ENCODE data around the gene LLGL1. TPM values are rescaled to one million over a fixed set of nuclear protein-coding genes. Genes with fewer than 3 reads are reported as not detected.
A peak's percentile ranks its signal among the peaks of the same experiment; 100 is the strongest.

The LLGL1 gene
- total RNA-seq (ENCODE audit: unreplicated experiment), result 57.2 TPM
- long read RNA-seq, result 0 reads

DNA sequence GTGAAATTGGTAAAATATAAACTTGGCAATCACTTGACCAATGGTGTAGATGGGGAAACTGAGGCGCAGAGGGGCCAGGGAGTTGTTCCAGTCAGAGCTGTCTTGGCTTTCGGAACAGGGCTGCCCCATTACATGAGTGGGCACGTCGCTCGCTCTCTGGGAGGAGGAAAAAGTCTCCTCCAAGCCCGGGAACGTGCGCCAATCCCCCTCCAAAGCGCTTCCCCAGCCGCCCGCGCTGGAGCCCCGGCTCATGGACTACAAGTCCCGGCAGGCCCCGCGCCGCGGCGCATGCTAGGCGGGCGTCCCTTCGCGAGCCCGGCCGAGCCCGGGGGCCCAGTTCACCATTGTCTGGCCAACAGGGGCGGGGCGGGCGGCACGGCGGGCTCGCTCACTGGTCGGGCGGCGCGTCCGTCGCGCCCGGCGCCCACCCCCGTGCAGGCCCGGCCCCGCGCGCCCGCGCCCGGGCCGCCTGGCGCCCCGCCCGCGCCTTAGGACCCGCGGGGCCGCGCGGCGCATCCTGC lies at the start of gene LLGL1:
Gene LLGL1, plus strand, starts transcription at position 515 of the 521 bp plus-strand sequence. CDS start 48 bp downstream, outside the sequence.
- H3K27me3 Mint-ChIP-seq (ENCODE audit: unreplicated experiment), result peaks cover 23% of the 10 kb centered on the region
- peaks cover 21% of the 10 kb centered on the region for H3K4me1 Mint-ChIP-seq (ENCODE audit: unreplicated experiment)
- peak within 1 kb of the TSS; percentile 93 for H3K27ac Mint-ChIP-seq (ENCODE audit: unreplicated experiment)
- H3K9me3 Mint-ChIP-seq (ENCODE audit: unreplicated experiment), result no peaks in the 10 kb centered on the region
- peak; percentile 99 for DNase-seq (ENCODE audit: low spot score)
- H3K36me3 Mint-ChIP-seq (ENCODE audit: low read depth, unreplicated experiment), result peaks cover 12% of the 10 kb centered on the region
- TF ChIP-seq, protein P1, sequence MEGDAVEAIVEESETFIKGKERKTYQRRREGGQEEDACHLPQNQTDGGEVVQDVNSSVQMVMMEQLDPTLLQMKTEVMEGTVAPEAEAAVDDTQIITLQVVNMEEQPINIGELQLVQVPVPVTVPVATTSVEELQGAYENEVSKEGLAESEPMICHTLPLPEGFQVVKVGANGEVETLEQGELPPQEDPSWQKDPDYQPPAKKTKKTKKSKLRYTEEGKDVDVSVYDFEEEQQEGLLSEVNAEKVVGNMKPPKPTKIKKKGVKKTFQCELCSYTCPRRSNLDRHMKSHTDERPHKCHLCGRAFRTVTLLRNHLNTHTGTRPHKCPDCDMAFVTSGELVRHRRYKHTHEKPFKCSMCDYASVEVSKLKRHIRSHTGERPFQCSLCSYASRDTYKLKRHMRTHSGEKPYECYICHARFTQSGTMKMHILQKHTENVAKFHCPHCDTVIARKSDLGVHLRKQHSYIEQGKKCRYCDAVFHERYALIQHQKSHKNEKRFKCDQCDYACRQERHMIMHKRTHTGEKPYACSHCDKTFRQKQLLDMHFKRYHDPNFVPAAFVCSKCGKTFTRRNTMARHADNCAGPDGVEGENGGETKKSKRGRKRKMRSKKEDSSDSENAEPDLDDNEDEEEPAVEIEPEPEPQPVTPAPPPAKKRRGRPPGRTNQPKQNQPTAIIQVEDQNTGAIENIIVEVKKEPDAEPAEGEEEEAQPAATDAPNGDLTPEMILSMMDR (IDR thresholded peaks at IDR 0.05; ENCODE audit: unreplicated experiment), result no peak
- peak within 1 kb of the TSS; percentile 98 for H3K4me3 Mint-ChIP-seq (ENCODE audit: unreplicated experiment)

DNA sequence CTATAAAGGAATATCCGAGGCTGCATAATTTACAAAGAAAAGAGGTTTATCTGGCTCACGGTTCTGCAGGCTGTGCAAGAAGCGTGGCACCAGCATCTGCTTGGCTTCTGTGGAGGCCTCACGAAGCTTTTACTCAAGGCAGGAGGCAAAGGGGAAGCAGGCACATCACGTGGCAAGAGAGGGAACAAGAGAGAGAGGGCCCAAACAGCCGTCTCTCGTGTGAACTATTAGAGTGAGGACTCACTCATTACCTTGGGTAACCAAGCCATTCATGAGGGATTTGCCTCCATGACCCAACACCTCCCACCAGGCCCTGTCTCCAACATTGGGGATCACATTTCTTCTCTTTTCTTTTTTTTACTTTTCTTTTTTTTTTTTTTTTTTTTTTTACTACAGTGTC lies 49.3 kb upstream of the LLGL1 start:
- DNase-seq (ENCODE audit: low spot score), result no peak
- Mint-ChIP-seq H3K4me3 (ENCODE audit: unreplicated experiment) (no peak overlapping the region), H3K9me3 (ENCODE audit: unreplicated experiment) (no peaks in the 10 kb centered on the region), H3K36me3 (ENCODE audit: low read depth, unreplicated experiment) (no peaks in the 10 kb centered on the region), H3K27ac (ENCODE audit: unreplicated experiment) (no peak overlapping the region), H3K4me1 (ENCODE audit: unreplicated experiment) (no peaks in the 10 kb centered on the region), H3K27me3 (ENCODE audit: unreplicated experiment) (peaks cover 5% of the 10 kb centered on the region)
- TF ChIP-seq, protein P1 (IDR thresholded peaks at IDR 0.05; ENCODE audit: unreplicated experiment), result no peak

DNA sequence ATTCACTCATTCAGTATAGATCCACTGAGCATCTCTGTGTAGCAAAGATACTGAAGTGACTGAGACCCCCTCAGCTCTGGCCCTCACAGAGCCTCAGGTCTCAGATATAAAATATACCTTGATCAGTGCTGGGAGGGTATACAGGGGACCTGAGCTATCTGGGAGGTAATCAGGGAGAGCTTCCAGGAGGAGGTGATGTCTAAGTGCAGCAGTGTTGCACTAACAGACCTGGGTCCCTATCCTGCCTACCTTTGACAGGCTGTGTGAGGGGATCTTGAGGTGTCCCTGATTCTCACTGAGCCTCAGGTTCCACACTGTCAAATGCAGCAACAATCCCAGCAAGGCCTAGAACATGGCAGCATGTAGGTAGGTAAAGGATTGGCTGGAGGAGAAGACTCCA lies 48.3 kb upstream of the LLGL1 start:
- no peak overlapping the region for H3K4me3 Mint-ChIP-seq (ENCODE audit: unreplicated experiment)
- TF ChIP-seq, protein P1 (IDR thresholded peaks at IDR 0.05; ENCODE audit: unreplicated experiment), result no peak

DNA sequence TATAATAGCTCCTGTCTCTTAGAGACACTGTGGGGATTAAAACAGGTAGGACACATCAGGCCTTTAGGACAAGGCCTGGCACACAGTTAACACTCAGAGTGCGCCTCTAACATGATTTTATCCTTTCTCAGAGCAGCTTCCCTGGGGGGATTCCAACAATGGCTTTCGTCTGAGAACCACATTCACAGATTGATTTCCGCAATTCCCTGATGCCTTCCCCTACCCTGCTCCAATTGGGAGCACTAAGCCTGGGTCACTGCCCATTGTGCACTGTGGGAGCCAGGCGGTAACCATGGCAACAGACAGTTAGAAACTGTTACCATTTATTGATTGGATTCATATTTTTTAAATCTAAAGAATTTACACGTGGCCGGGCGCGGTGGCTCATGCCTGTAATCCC lies 47.7 kb upstream of the LLGL1 start:
- peaks cover 5% of the 10 kb centered on the region for H3K4me1 Mint-ChIP-seq (ENCODE audit: unreplicated experiment)
- H3K36me3 Mint-ChIP-seq (ENCODE audit: low read depth, unreplicated experiment), result no peaks in the 10 kb centered on the region
- no peaks in the 10 kb centered on the region for H3K9me3 Mint-ChIP-seq (ENCODE audit: unreplicated experiment)
- DNase-seq (ENCODE audit: low spot score), result no peak
- H3K27ac Mint-ChIP-seq (ENCODE audit: unreplicated experiment), result no peak overlapping the region
- peaks cover 4% of the 10 kb centered on the region for H3K27me3 Mint-ChIP-seq (ENCODE audit: unreplicated experiment)
- TF ChIP-seq, protein P1 (IDR thresholded peaks at IDR 0.05; ENCODE audit: unreplicated experiment), result no peak
- no peak overlapping the region for H3K4me3 Mint-ChIP-seq (ENCODE audit: unreplicated experiment)

More for the DNA sequence above, 48.3 kb upstream of the LLGL1 start:
- Mint-ChIP-seq H3K27ac (ENCODE audit: unreplicated experiment) (no peak overlapping the region), H3K4me1 (ENCODE audit: unreplicated experiment) (peaks cover 3% of the 10 kb centered on the region), H3K27me3 (ENCODE audit: unreplicated experiment) (peaks cover 7% of the 10 kb centered on the region), H3K9me3 (ENCODE audit: unreplicated experiment) (no peaks in the 10 kb centered on the region), H3K36me3 (ENCODE audit: low read depth, unreplicated experiment) (no peaks in the 10 kb centered on the region)
- no peak for DNase-seq (ENCODE audit: low spot score)

DNA sequence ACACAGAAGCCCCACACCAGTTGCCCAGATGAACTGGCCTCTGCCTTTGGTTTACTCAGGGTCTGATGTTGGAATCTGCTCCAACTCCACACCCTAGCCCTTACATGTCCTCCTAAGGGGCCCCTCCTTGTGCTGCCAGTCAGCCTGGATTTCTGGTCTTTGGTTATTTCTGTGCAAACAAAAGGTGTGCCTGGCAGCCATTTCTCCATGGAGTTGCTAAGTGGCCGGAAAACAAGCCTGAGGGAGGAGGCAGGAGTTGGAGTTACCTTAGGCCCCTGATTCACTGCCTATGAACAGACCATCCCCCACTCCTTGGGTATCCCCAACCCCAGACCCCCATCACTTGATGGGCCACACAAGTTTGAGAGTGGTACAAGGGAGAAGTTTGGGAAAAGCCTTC lies 46.2 kb upstream of the LLGL1 start:
- Mint-ChIP-seq H3K36me3 (ENCODE audit: low read depth, unreplicated experiment) (no peaks in the 10 kb centered on the region), H3K27ac (ENCODE audit: unreplicated experiment) (no peak overlapping the region), H3K9me3 (ENCODE audit: unreplicated experiment) (no peaks in the 10 kb centered on the region), H3K4me3 (ENCODE audit: unreplicated experiment) (no peak overlapping the region), H3K27me3 (ENCODE audit: unreplicated experiment) (peaks cover 4% of the 10 kb centered on the region), H3K4me1 (ENCODE audit: unreplicated experiment) (peaks cover 5% of the 10 kb centered on the region)
- no peak for DNase-seq (ENCODE audit: low spot score)
- TF ChIP-seq, protein P1 (IDR thresholded peaks at IDR 0.05; ENCODE audit: unreplicated experiment), result no peak
